COLO668 (cell line): ENCODE data around the gene S100A12.

Experiments
- DNase-seq: peaks from one replicate; lab custom pipeline; 2025; ENCODE audit not compliant: unreplicated experiment; lab: John Stamatoyannopoulos, UW

The S100A12 gene

DNA sequence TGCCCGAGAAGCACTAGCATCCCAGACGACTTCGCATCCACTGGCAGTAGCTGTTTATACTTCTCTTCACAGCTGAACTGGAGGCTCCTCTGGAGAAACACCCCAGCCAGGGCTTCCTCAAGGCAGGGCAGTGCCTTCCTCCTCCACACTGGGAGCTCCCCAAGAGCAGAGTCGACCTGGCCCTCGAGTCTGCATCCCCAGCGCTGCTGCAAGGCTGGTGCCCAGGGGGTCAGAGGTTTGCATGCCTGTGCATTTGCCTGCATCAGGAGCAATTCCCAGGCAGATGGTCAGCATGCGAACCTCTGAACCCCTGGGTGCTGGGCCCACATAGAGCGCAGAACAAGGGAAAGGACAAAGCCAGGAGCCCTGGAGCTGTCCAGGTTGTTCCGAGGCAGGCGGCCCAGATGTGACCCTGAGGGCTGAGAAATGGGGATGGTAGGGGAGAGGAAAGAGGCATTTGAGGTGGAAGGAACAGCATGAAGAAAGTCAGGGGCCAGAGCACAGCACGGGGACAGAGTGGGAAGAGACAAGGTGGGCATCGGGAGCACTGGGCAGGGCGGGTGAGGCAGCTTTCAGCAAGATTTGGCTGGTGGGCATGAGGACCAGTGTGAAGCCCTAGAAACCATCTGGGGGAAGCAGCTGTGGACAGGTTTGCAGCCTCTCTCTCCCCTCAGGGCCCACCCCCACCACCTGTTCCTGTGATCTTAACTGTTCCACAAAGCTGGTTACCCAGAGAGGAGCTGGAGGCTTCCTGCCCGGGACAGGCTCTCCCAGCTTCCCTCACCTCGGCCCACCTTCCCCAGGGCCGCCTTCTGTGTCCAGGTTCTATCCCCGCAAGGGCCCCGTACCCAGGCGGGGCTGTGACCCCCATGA lies 21.9 kb upstream of the S100A12 start:
- no peak for DNase-seq

DNA sequence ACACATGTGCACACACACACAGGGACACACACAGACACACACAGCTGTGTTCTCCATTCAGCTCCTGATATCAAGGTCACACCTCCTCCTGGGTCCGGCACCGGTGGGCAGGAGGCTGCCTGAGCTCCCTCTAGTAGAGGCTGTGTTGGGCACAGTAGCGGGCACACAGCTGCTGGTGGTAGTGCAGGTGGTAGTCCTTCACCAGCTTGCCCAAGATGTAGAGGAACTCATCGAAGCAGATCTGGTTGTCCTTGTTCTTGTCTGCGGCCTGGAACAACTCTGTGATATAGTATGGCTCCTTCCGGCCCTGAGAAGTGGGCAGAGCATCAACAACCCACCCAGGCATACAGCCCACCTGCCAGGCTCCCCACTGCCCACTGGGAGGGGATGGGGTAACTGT lies 21.0 kb upstream of the S100A12 start:
- no peak for DNase-seq

DNA sequence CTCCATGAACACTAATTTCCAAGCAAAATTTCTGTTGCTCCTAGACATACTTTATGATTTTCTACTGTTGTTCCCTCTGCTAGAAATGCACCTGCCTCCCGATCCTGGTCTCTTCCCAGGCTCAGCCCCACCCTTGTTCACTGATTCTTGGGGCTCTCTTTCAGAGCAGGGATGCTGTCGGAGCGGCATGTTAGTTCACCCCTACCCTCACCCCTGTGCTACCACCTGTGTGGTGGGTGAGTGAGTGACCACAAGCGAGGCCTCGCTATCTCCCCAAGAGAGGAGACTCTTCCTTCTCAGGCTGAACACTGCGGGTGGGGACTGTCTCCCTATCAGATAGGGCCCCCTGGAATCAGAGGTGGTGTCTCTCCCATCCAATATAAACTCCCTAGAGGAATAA lies 20.4 kb upstream of the S100A12 start:
- no peak for DNase-seq

DNA sequence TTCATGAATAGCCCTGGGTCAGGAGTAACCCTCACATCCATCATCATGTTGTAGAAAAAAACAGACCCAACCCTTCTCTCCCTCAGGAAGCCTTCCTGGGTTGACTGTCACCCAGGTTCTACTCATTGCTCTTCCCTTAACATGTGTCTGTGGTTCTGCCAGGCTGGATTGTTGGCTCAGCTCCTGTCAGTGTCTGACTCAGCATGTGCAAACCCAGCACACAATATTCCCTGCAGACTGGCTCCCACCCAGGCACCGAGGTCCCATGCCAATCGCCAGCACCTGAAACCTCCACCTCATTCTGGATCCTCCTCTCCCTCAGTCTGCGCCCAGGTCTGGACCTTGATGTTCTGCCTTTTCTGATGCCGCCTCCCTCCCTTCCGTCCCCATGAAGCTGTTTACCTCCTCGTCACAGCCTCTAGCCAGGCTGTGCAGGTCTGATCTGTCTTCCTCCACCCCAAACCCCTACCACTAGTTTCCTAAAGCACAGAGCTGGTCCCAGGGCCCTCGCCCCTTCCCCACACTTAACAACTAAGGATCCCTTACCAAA lies 19.8 kb upstream of the S100A12 start:
- no peak for DNase-seq

DNA sequence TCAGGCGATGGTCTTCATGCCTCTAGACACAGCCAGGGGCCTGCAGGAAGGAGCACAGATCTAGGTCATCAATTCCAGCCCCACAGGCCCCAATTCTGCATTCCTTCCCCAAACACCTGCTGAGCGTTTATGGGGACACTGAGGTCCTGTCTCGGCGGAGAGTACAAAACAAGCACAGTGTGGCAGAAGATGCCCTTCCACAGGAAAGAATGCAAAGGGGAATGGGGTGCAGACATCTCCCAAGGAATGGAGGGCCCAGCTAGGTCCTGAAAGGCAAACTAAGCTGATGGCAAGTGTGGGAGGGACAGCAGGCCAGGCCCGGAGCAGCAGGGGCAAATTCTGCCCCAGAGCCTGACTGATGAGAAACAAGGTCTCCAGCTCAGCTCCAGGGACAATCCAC lies 19.0 kb upstream of the S100A12 start:
- no peak for DNase-seq

DNA sequence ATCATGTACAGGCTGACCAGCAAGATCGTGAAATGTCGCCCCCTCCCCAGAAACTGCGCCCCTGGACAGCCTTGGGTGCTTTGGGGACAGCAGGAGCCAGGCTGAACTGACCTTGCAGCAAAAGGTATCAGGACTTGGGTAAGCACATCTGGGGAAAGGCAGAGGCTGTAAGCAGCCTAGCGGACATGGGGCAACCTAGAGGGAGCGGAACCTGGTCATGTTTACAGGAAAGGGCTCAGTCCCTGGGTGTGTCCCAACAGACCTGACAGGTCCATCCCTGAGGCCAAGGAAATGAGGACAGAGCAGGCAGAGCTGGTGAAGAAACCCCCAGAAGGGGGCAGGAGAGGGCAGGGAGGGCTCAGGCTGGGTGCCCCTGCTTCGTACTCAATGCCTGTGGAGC lies 18.5 kb upstream of the S100A12 start:
- no peak for DNase-seq

DNA sequence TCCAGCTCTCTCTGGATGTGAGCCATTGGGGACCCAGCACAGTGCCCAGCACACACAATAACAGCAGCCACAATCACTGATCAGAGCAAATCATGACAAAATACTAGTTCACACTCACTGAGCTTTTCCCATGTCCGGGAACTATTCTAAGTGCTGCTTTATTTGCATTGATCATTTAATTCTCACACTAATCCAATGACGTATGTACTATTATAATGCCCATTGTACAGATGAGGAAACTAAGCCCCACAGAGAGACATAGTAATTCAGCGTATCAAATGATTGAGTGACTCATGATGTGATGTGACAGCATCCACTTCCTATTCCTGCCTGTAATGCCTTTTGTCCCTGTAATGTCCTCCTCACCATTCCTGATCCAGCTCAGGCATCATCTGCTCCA lies 17.4 kb upstream of the S100A12 start:
- DNase-seq: no peak

DNA sequence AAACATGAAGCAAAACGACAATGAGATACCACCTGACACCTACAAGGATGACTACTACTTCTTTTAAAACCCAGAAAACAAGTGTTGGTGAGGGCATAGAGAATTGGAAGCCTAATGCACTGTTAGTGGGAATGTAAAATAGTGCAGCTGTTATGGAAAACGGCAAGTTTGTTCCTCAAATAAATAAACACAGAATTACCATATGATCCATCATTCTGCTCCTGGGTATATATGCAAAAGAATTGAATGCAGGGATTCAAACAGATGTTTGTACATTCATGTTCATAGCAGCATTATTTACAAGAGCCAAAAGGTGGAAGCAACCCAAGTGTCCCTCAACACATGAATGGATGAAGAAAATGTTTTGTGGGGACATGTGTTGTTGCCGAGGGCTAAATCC lies 16.8 kb upstream of the S100A12 start:
- DNase-seq: no peak

DNA sequence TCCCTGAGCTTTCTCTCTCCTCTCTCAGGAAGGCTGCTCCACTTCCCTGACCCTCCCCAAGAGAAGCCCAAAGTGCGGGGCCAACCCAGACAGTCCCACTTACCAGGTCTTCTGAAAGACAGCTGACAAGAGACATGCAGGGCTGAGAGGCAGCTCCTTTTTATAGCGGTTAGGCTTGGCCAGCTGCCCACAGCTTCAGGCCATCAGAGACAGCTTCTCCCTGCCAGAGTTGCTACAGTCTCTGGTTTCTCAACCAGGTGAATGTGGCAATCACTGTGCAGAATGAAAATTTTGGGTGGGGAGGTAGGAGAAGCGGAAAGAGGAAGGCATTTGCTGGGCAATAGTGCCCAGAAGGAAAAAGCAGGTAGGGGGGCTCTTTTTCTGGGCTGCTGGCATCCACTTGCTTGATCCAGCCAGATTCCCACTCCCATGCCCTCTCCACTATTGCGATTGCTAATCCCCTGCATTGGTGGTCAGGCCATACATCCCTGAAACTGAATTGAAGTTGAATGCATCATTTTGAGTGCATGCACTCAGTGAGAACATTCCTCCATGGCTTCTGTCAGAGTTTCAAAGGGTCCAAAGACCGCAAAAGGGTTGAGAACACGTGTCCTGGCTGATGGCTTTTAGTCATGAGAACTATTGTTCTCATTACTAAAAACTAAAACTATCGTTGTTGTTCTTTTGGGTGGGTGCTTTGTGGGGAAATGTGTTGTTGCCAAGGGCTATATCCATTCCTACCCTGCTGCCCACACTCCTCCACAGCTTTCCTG lies 15.7 kb upstream of the S100A12 start, which contains the start of gene S100A8:
S100A8 (minus strand) TSS at position 136 of the 773 bp plus-strand sequence. CDS start 538 bp downstream, outside the sequence.
- no peak for DNase-seq

DNA sequence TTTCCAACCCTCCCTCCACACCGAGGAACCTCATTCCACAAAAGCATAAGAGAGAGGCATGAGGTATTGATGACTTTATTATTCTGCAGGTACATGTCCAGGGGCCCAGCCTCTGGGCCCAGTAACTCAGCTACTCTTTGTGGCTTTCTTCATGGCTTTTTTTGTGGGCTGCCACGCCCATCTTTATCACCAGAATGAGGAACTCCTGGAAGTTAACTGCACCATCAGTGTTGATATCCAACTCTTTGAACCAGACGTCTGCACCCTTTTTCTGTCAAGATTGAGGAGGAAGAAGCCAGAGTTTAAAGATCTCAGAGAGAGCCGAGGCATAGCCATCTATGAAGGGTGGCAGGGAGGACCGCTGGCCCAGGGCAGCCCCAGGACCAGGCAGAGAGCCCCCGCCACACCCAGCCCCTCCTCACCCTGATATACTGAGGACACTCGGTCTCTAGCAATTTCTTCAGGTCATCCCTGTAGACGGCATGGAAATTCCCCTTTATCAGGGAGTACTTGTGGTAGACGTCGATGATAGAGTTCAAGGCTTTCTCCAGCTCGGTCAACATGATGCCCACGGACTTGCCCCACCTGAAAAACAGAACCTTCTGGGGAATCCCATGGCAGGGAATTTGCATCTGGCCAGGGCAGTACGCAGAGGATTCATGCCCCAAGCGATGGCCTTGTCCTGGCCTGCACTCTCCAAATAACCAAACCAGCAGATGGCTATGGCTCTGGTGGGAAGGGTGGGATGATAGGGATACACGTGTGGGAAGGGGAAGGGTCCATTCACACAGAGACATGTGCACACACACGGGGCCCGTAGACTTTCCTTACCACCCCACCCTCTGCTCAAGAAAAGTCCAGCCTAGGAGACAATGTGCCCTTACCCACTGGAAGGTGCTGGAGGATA lies 14.8 kb upstream of the S100A12 start:
- DNase-seq: no peak

DNA sequence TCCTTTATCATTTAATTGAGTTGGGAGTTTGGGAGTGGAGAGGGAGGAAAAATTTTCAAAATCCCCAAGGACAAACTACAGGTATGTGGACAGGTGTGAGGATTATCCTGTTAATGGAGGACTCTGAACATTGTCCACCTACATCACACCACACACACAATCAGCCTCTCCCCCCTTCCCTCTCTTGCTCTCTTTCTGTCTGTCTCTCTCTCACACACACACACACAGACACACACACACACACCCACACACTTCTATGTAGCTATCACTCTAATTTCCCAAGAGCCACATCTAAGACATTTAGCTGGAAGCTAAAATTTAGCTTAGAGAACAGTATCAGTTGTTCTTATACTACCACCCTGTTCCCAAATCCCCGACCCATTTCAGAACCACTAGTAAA lies 14.0 kb upstream of the S100A12 start:
- no peak for DNase-seq

DNA sequence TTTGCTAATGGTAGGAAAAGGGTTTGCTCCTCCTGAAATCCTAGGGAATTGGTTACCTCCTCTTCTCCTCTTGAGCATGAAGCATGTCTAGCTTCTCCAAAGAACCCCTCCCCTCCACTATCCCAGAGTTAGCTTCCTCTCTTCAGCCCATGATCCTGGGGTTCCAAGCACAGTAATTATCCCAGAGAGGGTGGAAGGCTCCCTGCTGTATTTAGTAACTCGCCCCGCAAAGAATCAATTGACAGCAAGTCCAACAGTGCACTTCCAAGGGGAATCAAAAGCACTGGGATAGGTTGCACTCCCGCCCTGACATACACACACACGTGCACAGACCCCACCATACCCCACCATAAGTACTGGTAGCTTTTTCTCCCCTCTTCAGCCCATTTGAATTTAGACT lies 12.4 kb upstream of the S100A12 start:
- no peak for DNase-seq

DNA sequence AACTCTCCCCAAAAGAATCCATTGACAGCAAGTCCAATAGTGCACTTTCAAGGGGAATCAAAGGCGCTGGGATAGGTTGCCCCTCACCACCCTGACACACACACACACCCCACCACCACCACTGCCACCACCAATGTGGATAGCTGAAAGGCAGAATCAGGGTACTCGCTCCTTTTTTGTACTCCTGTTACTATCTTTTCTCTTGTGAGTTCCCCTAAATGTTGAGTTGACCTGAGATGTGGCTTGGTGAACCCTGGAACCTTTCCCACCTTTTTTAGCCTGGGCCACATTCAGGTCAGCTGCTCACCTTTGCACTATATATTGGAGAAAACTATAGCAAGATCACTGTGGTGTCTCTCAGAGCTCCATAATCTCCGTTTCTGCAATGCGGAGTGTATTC lies 11.6 kb upstream of the S100A12 start:
- DNase-seq: no peak

DNA sequence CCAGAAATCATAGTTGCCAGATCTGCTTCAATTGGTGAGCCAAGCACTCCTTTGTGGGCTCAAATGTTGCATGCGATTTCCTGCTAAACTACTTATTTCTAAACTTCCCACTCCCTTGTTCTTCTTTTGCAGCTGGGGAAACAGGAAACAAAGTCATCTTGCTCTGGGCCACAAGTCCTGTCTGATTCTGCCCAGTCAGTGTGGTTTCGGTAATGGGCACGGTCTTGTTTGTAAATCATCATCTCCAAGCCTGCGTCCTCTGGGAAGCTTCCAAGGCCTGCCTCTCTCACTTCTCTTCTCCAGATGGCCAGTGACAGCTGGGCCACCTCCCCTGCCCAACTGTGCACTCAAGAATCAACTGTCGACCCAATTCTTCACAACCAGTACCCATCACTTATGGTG lies 11.1 kb upstream of the S100A12 start:
- DNase-seq: no peak

DNA sequence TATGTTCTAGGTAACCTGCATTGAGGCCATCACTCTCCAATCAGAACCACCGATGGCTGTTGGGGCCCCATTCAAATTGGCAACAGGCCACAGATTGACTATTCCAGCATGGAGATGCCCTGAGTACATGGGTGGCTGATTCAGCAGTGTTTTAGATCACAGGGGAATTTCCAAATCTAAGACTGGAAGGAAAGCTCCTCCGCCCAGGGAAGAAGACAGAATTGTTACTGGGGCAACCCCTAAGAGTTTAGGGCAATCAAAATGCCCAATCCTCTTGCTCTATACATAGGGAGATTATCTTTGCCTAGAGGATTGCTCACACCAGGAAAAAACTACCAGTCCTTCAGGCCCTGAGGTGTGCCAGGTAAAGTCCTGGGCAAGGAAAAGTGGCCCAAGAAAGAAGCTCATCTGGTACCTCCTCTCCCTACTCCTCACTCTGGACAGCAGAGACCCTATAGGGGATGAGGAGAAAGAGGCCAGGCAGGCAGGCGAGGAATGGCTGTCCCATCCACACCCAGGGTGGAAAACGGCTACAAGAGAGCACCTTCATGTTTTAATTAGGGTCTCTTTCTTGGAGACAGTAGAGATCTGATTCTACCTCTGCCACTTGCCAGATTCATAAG lies 9.6 kb upstream of the S100A12 start:
- DNase-seq: no peak

DNA sequence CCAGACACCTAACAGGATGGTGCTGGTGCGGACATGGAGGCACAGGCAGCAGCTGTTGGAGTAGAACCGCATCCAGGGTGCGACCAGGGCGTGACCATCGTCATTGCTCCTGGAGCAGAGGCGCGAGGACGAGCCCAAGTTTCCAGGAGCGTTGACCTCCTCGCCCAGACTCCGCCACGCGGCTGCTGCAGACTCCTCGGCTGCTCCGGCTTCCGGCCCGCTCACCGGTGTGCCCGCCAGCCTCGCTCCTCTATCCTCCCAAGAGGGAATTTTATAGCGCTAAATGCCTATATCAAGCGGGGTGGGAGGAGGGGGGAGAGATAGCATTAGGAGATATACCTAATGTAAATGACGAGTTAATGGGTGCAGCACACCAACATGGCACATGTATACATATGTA lies 5.3 kb upstream of the S100A12 start:
- no peak for DNase-seq

DNA sequence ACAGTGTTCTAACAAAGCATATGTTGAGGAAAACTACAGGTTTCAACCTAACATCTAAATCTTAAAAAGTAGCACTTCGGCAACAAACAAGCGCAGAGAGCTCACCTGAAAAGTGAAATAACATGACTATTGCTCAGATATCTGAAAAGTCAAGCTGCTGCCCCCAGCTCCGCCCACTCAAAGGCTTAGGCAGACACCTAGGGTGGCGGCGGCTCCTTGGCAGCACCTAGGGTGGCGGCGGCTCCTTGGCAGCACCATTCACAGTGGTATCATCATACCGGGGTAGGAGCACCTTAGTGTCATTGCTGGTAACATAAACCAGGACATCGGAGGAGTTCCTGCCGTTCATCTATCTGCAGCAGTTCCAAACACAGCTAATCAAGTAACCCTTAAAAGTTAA lies 4.2 kb upstream of the S100A12 start:
- no peak for DNase-seq

DNA sequence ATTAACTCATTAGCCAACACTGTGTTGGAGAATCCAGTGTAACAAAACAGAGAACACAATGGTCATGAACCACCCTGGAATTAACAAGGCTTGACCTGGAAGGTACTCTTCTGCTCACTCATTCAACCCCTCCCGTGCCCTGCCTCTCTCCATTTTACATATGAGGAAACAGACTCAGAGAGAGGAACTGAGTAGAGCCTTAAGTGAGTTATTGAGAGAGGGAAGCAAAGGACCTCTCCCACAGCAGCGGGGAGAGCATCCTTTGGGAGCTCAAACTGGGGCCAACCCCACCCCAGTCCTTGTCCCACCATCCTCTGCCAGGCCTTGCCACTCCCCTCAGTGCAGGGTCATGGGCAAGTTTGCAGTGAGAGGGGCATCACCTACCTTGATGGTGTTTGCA lies 1.4 kb downstream of the S100A12 start:
- no peak for DNase-seq

DNA sequence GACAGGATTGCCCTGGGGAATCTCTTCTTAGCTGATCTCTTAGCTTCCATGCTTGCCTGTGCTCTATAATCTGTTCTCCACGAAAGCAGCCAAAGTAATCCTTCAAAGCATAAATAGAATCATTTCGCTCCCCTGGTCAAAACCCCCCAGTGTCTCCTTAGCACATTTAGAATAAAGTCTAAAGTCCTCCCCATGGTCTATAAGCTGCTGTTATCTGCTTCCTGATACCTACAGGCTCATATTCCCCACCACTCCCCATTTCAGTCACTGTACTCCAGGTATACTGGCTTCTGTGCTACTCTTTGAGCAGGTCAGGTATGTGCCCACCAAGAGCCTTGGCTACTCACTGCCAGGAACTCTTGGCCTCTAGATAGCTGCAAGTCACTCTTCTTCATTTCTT lies 2.9 kb downstream of the S100A12 start:
- no peak for DNase-seq

DNA sequence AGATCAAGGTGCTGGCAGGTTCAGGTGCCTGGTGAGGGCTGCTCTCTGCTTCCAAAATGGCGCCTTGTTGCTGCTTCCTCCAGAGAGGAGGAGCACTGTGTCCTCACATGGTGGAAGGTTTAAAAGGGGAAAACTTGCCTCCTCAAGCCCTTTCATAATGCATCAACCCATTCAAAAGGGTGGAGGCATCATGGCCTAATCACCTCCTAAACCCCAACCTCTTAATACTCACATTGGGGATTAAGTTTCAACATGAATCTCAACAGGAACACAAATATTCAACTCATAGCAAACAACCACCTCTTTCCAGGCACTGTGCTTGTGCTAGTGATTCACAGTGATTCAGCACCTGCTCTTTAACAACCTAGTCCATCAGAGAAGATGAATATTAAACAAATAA lies 4.2 kb downstream of the S100A12 start:
- DNase-seq: no peak

DNA sequence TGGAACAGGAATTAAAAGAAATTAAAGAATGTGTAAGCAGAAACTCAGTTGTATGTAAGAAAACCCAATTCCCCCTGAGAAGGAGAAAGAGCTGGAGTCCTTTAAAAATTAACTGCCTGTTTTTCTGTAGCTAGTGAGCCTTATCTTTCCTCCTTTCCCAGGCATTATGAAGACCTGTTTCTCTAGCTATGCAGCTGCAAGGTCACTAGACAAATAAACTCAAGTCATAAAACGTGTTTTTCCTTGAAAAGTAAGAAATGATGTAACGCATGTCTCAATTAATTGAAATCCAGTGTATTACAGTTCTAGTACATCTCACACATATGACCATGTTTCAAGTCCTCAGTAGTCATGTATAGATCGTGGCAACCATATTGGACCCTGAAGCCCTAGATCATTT lies 5.3 kb downstream of the S100A12 start:
- DNase-seq: no peak
